ENCODE results near the gene ARL15. TPM values are rescaled to one million over a fixed set of nuclear protein-coding genes. Genes with fewer than 3 reads are reported as not detected.

Gene ARL15
- total and polyA plus RNA-seq, 9 of the 15 experiments (the other 6 are each of a cell fraction or from before 2014, with no cell fraction given) = 18.5 to 80.4 (median 57.0) TPM

DNA sequence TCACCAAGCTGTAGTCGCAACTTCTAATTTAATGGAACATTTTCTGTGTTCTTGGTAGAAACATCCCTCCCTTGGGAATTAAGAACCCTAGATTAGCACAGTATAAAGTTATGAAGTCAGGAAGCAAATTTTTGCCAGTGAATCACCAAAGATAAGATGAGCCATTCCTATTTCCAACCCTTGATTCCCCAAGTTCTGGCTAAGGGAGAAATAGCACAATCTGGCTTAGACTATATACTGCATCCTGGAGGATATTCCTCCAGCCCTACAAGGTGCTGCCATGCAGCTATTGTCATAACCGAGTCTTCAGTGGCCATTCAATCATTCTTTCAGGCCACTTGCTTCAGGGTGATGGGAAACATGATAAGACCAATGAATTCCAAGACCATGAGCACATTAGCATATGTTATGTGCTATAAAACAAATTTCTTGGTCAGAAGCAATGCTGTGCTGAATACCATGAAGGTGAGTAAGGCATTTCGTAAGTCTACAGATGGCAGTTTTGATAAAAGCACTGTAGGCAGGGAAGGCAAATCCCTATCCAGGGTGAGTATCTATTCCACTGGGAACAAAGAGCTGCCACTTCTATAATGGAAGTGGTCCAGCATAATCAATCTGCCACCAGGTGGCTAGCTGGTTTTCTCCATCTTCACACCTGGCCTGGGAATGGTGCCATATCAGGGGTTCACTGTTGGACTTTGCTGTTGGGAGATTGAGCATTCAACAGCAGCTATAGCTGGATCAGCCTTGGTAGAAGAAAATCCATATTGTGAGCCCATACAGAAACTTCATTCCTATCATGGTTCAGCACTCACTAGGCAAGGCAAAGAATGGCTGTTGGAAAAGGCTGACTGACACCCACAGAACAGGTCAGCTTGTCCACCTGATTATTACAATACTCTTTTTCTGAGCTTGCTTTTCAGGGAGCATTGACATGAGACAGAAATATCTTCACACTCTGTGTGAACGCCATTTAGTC, 19.6 kb upstream of the ARL15 start (continued):
- TF ChIP-seq NONO (IDR thresholded peaks at IDR 0.05; ENCODE audit: low read depth in 2 of 2, low read length in 1 of 2) = no peak
- no peak for TF ChIP-seq KAT7 (CRISPR knock-in tag; IDR thresholded peaks at IDR 0.05; ENCODE audit: borderline replicate concordance)
- TF ChIP-seq, protein P1, sequence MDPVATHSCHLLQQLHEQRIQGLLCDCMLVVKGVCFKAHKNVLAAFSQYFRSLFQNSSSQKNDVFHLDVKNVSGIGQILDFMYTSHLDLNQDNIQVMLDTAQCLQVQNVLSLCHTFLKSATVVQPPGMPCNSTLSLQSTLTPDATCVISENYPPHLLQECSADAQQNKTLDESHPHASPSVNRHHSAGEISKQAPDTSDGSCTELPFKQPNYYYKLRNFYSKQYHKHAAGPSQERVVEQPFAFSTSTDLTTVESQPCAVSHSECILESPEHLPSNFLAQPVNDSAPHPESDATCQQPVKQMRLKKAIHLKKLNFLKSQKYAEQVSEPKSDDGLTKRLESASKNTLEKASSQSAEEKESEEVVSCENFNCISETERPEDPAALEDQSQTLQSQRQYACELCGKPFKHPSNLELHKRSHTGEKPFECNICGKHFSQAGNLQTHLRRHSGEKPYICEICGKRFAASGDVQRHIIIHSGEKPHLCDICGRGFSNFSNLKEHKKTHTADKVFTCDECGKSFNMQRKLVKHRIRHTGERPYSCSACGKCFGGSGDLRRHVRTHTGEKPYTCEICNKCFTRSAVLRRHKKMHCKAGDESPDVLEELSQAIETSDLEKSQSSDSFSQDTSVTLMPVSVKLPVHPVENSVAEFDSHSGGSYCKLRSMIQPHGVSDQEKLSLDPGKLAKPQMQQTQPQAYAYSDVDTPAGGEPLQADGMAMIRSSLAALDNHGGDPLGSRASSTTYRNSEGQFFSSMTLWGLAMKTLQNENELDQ (CRISPR knock-in tag; IDR thresholded peaks at IDR 0.05; ENCODE audit: borderline replicate concordance) = no peak
- no peak for TF ChIP-seq PCBP1 (IDR thresholded peaks at IDR 0.05; ENCODE audit: low read depth, low read length, poor library complexity, severe bottlenecking)
- TF ChIP-seq, protein P2, sequence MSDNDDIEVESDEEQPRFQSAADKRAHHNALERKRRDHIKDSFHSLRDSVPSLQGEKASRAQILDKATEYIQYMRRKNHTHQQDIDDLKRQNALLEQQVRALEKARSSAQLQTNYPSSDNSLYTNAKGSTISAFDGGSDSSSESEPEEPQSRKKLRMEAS (CRISPR knock-in tag; IDR thresholded peaks at IDR 0.05) = no peak
- TF ChIP-seq ZNF239 (CRISPR knock-in tag; IDR thresholded peaks at IDR 0.05) = no peak
- no peak for TF ChIP-seq NR3C1 (CRISPR knock-in tag; IDR thresholded peaks at IDR 0.05)
- TF ChIP-seq CSDE1 (IDR thresholded peaks at IDR 0.05) = no peak

All from K562 (cell line).